GM12864 (cell line): ENCODE measurements around the gene C1orf216.

Experiments
- DNase-seq: peaks from one replicate; pipeline ENCODE4 v3.0.0-alpha.2; 2011; ENCODE audit warnings: low read depth
- H3K4me3 ChIP-seq: 2 replicates; pipeline ENCODE4 v1.5.1; 2011; ENCODE audit warnings: mild to moderate bottlenecking, low read depth, low read length, control low read depth
- CTCF ChIP-seq: IDR thresholded peaks from 2 replicates; pipeline ENCODE4 v1.5.1; 2011; ENCODE audit warnings: low read depth, mild to moderate bottlenecking, moderate library complexity, low read length, control low read depth, inconsistent platforms; ENCODE audit errors: missing control alignments

C1orf216 gene, protein sequence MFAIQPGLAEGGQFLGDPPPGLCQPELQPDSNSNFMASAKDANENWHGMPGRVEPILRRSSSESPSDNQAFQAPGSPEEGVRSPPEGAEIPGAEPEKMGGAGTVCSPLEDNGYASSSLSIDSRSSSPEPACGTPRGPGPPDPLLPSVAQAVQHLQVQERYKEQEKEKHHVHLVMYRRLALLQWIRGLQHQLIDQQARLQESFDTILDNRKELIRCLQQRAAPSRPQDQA

DNA sequence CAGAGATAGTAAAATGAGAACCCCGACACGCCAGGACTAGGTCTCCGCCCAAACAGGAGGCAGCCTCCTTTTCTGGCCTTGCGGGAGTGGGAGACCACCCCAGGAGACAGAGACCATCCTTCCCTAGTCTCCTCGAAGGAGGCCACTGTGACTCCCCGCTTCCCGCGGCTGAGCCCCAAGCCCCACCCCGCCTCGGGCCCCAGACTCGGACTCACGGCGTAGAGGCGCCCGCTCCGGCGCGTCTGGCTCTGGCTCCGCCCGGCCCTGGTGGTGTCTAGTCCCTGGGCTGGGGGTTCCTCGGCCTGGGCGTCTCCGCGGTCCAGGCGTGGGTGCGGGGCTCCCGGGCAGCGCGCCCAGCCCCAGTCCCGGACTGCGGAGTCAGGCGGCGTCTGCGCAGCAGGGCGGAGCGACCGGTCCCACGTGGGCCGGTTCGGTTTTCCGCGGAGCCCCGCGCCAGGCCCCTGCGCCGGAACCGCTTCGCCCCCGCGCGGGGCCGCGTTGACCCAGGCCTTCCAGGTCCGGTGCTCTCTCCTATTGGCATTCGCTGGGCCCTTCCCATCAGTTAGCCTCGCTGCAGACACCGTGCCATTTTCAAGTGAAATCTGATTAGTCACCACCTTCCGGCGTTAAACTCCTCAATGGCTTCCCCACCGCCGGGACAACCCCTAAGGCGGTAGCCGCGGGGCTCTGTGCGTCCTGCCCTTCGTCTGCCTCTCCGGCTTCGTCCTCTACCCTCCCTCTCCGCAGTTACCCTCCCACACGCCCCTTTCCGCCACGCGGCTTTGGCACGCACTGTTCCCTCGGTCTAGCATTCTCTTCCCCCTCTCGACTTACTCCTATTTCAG lies at the start of gene C1orf216:
C1orf216 (minus strand) TSS at position 393 of the 845 bp plus-strand sequence. CDS start 2,563 bp downstream, outside the sequence.
- TF ChIP-seq CTCF: no peak
- peak within 1 kb of the TSS; percentile 90 for H3K4me3 ChIP-seq
- DNase-seq: peak; percentile 12

DNA sequence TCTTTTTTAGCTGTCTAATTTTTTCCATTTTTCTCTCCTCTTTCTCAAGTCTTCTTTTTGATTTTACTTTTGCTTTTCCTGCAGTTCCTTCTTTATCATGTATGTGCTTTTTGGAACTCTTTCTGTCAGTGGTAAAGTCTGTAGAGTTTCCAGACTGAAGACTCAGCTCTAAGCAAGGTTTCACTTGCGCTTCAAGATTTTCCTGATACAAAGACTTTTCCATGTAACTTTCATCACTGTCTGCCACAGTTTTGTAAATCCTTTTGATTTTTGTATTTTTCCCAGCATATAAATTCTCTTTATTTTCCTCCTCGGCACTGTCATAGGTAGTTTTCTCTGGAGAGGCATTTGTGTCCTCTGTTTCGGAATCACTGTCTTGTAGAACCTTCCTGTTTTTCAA lies 45.6 kb upstream of the C1orf216 start:
- no peak for DNase-seq
- no peak for TF ChIP-seq CTCF
- no peak overlapping the region for H3K4me3 ChIP-seq

- no peak for DNase-seq
- no peak for TF ChIP-seq CTCF
- no peak overlapping the region for H3K4me3 ChIP-seq
Observed at GRCh38 chr1:35763201-35763600, 44.5 kb upstream of the C1orf216 start.

DNA sequence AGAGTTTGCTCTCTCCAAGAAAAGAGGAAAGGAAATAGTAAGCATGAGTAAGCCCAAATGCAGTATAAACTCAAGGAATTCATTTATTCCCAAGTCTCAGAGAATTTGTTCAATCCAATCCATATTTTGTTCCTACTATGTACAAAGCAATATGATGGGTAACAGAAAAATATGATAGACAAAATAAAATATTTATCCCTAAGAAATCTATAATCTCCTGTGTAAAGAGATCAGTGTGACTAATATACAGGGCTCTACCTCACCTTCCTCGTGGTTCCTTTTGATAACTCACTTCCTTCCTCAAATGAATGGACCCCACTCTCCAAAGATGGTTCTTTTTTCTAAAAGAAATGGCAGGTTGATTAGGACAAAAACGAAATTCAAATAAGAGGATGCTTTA lies 43.5 kb upstream of the C1orf216 start:
- DNase-seq: no peak
- no peak for TF ChIP-seq CTCF
- H3K4me3 ChIP-seq: no peak overlapping the region

DNA sequence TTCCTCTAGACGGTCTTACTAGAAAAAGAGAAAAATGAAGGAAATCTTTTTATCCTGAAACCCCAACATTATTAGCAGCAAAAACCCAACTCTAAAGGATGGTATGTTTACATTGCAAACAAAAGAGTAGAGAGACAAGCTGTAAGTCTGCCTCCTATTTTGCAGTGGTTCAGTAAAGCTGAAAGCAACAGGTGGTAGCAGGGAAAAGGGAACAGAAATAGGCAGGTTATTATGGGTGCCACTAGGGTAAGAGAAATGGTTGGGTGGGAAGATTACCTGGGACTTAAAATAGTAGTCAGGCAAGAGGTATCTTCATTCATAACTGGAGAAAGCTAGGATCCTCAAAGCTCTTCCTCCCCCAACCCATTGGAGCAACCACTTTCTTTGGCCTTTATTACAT lies 37.4 kb upstream of the C1orf216 start:
- no peak overlapping the region for H3K4me3 ChIP-seq
- no peak for TF ChIP-seq CTCF
- DNase-seq: no peak

DNA sequence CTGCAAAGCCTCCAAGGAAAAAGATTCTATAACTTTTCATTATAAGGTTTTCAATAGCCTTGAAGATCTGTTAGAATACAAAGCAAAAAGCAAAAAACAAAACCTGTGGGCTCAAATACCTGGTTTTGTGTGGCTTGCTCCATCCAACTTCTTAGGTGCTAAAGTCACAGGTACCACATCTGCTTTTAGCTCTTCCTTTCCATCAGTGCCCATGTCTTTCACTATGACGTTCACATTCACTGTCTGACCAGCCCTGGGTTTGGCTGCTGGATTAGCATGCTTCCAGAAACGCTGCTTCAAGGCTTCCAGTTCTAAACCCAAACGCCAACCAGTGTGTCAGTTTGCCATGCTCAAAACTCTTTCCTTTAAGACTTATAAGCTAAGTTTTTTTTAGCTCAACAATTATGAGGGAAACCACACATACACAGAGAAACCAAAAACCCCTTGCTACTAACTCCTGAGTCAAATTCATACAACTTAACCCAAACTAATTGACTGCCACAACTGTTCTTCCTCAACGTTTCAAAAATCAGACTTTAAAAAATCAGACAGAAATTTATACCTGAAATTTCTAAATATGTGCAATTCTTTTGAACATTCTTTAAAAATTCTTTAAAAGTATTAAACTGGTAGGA lies 35.1 kb upstream of the C1orf216 start:
- H3K4me3 ChIP-seq: no peak overlapping the region
- DNase-seq: no peak
- TF ChIP-seq CTCF: no peak
